ENCODE results near the gene COL16A1. TPM values are rescaled to one million over a fixed set of nuclear protein-coding genes. Genes with fewer than 3 reads are reported as not detected.

COL16A1 gene
- total RNA-seq, 1 donor from 2014 or later, result 90.7 TPM

DNA sequence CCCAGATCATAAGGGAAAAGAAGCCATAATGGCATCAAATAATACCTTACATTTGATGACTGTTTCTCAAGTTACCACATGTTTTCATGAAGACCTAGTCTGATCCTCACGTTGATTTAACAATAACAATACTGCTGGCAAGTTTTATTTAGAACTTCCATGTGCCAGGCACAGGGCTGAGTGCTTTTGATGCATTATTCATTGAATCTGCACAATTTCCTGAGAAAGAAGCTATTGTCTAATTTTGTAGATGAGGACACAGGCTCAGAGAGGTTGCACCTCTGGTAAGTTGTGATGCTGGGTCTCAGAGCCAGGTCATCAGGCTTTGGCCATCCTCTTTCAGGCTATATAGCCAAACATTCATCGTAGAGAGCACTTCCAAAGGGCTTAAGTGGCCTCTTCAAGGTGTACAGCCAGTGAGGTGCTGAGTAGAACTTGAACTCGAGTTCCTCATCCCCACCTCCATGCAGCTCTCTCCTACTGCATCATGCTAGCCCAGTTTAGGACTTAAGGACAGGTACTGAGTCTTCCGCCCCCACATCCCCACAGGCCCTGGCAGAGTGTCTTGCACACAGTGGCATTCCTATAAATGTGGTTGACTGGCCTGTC lies 50.8 kb downstream of the COL16A1 start:
- DNase-seq (ENCODE audit: extremely low spot score, unreplicated experiment), result no peak
- H3K36me3 Mint-ChIP-seq (ENCODE audit: unreplicated experiment), result peaks cover 6% of the 10 kb centered on the region
- H3K27ac Mint-ChIP-seq (ENCODE audit: unreplicated experiment), result no peak overlapping the region
- TF ChIP-seq, protein P1, sequence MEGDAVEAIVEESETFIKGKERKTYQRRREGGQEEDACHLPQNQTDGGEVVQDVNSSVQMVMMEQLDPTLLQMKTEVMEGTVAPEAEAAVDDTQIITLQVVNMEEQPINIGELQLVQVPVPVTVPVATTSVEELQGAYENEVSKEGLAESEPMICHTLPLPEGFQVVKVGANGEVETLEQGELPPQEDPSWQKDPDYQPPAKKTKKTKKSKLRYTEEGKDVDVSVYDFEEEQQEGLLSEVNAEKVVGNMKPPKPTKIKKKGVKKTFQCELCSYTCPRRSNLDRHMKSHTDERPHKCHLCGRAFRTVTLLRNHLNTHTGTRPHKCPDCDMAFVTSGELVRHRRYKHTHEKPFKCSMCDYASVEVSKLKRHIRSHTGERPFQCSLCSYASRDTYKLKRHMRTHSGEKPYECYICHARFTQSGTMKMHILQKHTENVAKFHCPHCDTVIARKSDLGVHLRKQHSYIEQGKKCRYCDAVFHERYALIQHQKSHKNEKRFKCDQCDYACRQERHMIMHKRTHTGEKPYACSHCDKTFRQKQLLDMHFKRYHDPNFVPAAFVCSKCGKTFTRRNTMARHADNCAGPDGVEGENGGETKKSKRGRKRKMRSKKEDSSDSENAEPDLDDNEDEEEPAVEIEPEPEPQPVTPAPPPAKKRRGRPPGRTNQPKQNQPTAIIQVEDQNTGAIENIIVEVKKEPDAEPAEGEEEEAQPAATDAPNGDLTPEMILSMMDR (IDR thresholded peaks at IDR 0.05), result no peak
- peaks cover 5% of the 10 kb centered on the region for H3K4me1 Mint-ChIP-seq (ENCODE audit: unreplicated experiment)
- H3K9me3 Mint-ChIP-seq (ENCODE audit: unreplicated experiment), result no peaks in the 10 kb centered on the region
- no peaks in the 10 kb centered on the region for H3K27me3 Mint-ChIP-seq (ENCODE audit: unreplicated experiment)
- no peak overlapping the region for H3K4me3 Mint-ChIP-seq (ENCODE audit: unreplicated experiment)

DNA sequence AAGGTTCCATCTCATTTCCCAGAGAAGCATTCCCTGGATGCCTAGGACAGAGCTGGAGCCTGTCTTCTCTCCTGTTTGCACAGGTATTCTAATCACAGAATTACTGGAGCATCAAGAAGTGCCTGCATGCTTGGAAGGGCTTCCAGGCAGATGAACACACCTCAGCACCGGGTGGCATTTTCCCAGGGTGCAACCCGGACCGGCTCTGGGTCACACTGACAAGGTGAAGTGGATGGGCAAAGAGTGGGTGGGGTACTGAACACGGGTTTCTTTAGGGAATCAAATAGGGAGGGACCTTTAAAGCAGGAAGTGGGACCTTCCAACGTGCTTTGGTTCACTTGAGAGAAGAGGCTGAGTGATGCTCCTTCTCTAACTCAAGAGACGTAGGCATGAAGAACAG lies 52.1 kb downstream of the COL16A1 start:
- H3K27ac Mint-ChIP-seq (ENCODE audit: unreplicated experiment), result no peak overlapping the region
- peaks cover 5% of the 10 kb centered on the region for H3K36me3 Mint-ChIP-seq (ENCODE audit: unreplicated experiment)
- H3K9me3 Mint-ChIP-seq (ENCODE audit: unreplicated experiment), result no peaks in the 10 kb centered on the region
- DNase-seq (ENCODE audit: extremely low spot score, unreplicated experiment), result no peak
- H3K27me3 Mint-ChIP-seq (ENCODE audit: unreplicated experiment), result no peaks in the 10 kb centered on the region
- TF ChIP-seq, protein P1 (IDR thresholded peaks at IDR 0.05), result no peak
- no peak overlapping the region for H3K4me3 Mint-ChIP-seq (ENCODE audit: unreplicated experiment)
- peaks cover 11% of the 10 kb centered on the region for H3K4me1 Mint-ChIP-seq (ENCODE audit: unreplicated experiment)

DNA sequence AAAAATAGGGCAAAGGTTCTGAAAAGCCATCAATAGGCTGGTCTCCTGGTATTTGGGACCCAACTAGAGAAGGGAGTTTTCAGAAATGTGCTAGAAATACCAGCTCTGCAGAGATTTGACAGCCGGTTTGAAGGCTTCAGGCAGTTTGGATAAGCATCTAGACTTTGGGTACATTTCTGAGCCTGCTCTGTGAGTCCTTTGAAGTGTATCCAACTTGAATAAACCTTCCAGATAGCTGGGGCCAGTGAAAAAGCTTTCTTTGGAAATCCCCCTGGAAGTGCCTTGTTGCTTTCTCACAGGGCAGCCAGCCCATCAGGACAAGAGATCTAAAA lies 52.8 kb downstream of the COL16A1 start:
- Mint-ChIP-seq H3K27me3 (ENCODE audit: unreplicated experiment) (no peaks in the 10 kb centered on the region), H3K36me3 (ENCODE audit: unreplicated experiment) (peaks cover 3% of the 10 kb centered on the region), H3K27ac (ENCODE audit: unreplicated experiment) (no peak overlapping the region), H3K4me3 (ENCODE audit: unreplicated experiment) (no peak overlapping the region), H3K9me3 (ENCODE audit: unreplicated experiment) (no peaks in the 10 kb centered on the region), H3K4me1 (ENCODE audit: unreplicated experiment) (peaks cover 15% of the 10 kb centered on the region)
- TF ChIP-seq, protein P1 (IDR thresholded peaks at IDR 0.05), result no peak
- DNase-seq (ENCODE audit: extremely low spot score, unreplicated experiment), result no peak

DNA sequence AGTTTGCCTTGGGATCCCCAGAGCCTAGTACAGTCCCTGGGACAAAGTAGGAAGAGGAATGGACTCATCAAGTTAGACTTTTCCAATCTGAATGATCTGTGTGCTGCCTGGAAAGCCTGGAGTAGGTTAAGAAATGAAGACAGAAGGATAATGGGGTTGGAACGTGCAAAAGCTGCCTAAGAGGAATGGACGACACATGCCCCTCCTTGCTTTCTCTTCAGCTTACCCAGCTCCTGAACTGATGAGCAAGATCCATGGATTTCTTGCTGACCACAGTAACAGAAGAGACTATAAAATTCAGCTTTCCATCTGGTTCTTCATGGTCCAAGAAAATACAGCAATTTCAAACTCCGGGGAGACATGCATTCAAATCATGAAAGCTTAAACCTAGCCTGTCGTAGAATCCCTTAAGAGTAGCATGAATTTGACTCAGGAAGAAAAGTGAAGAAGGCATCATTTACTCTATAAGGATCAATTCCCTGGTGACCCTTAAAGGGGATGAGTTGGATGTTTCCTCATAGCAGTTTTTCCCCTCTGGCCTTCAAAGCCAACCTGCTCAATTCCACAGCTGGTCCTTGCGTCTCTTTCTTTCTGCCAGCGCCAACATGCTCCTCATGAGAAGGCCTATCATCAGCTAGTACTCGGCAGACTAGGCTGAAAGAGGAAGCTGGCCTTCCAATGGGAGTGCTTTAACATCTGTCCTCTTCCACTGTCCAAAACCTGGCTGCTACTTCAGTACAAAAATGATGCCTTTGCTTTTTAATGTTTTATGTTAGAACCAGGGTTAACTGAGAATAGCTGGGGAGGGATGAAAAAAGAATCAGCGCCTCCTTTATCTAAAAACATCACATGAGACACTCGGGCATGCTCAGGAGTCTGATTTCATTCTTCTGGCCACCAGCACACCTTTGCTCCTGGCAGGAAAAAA lies 53.4 kb downstream of the COL16A1 start:
- Mint-ChIP-seq H3K4me3 (ENCODE audit: unreplicated experiment) (no peak overlapping the region), H3K27me3 (ENCODE audit: unreplicated experiment) (no peaks in the 10 kb centered on the region), H3K9me3 (ENCODE audit: unreplicated experiment) (no peaks in the 10 kb centered on the region), H3K27ac (ENCODE audit: unreplicated experiment) (no peak overlapping the region), H3K36me3 (ENCODE audit: unreplicated experiment) (no peaks in the 10 kb centered on the region), H3K4me1 (ENCODE audit: unreplicated experiment) (peaks cover 21% of the 10 kb centered on the region)
- DNase-seq (ENCODE audit: extremely low spot score, unreplicated experiment), result no peak
- TF ChIP-seq, protein P1 (IDR thresholded peaks at IDR 0.05), result no peak

DNA sequence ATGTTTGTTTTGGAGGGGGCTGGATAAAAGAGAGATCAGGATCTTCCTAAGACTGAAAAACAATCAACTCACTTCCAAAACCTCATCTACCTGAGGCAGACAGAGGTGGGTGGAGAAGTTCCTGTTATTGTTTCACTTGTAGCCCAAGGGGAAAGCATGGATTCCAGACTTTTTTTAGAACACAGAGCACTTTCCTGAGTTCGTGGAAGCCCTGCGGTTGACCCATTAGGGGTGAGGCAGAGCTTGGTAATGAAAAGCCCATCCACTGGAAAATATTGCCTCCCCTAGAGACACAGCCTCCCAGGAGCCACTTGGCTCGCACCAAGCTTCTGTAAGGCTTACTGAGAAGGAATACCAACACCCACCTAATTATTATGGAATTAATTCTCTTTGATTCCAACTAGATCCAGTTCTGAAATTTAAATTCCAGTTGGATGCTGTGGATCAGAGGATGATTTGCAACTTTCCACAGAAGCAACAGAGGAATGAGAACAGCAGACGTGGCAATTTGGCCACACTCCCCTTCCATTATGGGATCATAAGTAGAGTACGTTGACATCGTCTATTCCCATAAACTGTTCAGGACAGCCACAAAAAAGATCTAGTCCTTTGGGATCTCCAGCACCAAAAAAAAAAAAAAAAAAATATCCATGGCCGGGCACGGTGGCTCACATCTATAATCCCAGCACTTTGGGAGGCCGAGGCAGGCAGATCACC lies 55.0 kb downstream of the COL16A1 start:
- Mint-ChIP-seq H3K9me3 (ENCODE audit: unreplicated experiment) (no peaks in the 10 kb centered on the region), H3K27ac (ENCODE audit: unreplicated experiment) (no peak overlapping the region), H3K4me3 (ENCODE audit: unreplicated experiment) (no peak overlapping the region)

More for the DNA sequence above, 55.0 kb downstream of the COL16A1 start:
- no peak for DNase-seq (ENCODE audit: extremely low spot score, unreplicated experiment)
- Mint-ChIP-seq H3K27me3 (ENCODE audit: unreplicated experiment) (no peaks in the 10 kb centered on the region), H3K36me3 (ENCODE audit: unreplicated experiment) (no peaks in the 10 kb centered on the region), H3K4me1 (ENCODE audit: unreplicated experiment) (peaks cover 29% of the 10 kb centered on the region)
- TF ChIP-seq, protein P1 (IDR thresholded peaks at IDR 0.05), result no peak
